Activated T-helper 2 cell treated with anti-CD3 and anti-CD28 coated beads, Interferon-gamma antibody, Interleukin-2, Interleukin-4, amounts not matched to agents 10 μg/mL and 5 μg/mL and 100 μg/mL, durations not matched to agents 14 hours and 24 hours and 36 hours (primary cell): ENCODE results near the gene DLGAP1. TPM values are rescaled to one million over a fixed set of nuclear protein-coding genes. Genes with fewer than 3 reads are reported as not detected.

ENCODE experiments used
- DNase-seq: peaks from one replicate; pipeline ENCODE4 v3.0.0; 2021; ENCODE audit warnings: low spot score
- H3K27ac Mint-ChIP-seq: one replicate; pipeline ENCODE4 v1.8.0; 2021; ENCODE audit warnings: mixed read lengths
- H3K27me3 Mint-ChIP-seq: one replicate; pipeline ENCODE4 v1.8.0; 2021; ENCODE audit warnings: low read depth, mixed read lengths
- H3K36me3 Mint-ChIP-seq: one replicate; pipeline ENCODE4 v1.8.0; 2021; ENCODE audit warnings: low read depth, mixed read lengths
- H3K4me1 Mint-ChIP-seq: one replicate; pipeline ENCODE4 v1.8.0; 2021; ENCODE audit warnings: low read depth, mixed read lengths
- H3K4me3 Mint-ChIP-seq: one replicate; pipeline ENCODE4 v1.8.0; 2021; ENCODE audit warnings: low read depth, mild to moderate bottlenecking, moderate library complexity, mixed read lengths
- H3K9me3 Mint-ChIP-seq: one replicate; pipeline ENCODE4 v1.8.0; 2021; ENCODE audit warnings: mixed read lengths
- intact Hi-C: fragments of 100-400 bp; cut with micrococcal nuclease; formaldehyde crosslinking; loops from one replicate; pipeline ENCODE4 v1.15.1; 2023
- total RNA-seq: library from RNA; stranded (reverse); gene quantifications from 2 replicates; pipeline ENCODE4 v1.2.3, GENCODE V29; 2022

The DLGAP1 gene
- total RNA-seq, 1 donor from 2014 or later: not detected

GRCh38 chr18:3972291-3972930, 482.7 kb downstream of the DLGAP1 start:
- H3K27me3 Mint-ChIP-seq: no peaks in the 10 kb centered on the region
- H3K36me3 Mint-ChIP-seq: no peaks in the 10 kb centered on the region
- DNase-seq: no peak
- no peak overlapping the region for H3K4me3 Mint-ChIP-seq
- H3K9me3 Mint-ChIP-seq: no peaks in the 10 kb centered on the region
- H3K27ac Mint-ChIP-seq: no peak overlapping the region
- H3K4me1 Mint-ChIP-seq: no peaks in the 10 kb centered on the region
- intact Hi-C loops: no loop called here

- Mint-ChIP-seq H3K4me1 (no peaks in the 10 kb centered on the region), H3K4me3 (no peak overlapping the region), H3K27me3 (no peaks in the 10 kb centered on the region), H3K36me3 (no peaks in the 10 kb centered on the region), H3K9me3 (no peaks in the 10 kb centered on the region), H3K27ac (no peak overlapping the region)
- DNase-seq: no peak
- intact Hi-C loops: no loop called here
Observed at GRCh38 chr18:3970929-3971328, 484.2 kb downstream of the DLGAP1 start.

- H3K36me3 Mint-ChIP-seq: no peaks in the 10 kb centered on the region
- no peak overlapping the region for H3K4me3 Mint-ChIP-seq
- no peaks in the 10 kb centered on the region for H3K27me3 Mint-ChIP-seq
- no peak for DNase-seq
- intact Hi-C loops: no loop called here
- H3K4me1 Mint-ChIP-seq: no peaks in the 10 kb centered on the region
- no peaks in the 10 kb centered on the region for H3K9me3 Mint-ChIP-seq
- H3K27ac Mint-ChIP-seq: no peak overlapping the region
Observed at GRCh38 chr18:3967359-3968180, 487.5 kb downstream of the DLGAP1 start.

GRCh38 chr18:3966642-3967358, 488.3 kb downstream of the DLGAP1 start:
- no peaks in the 10 kb centered on the region for H3K4me1 Mint-ChIP-seq
- no peak for DNase-seq
- H3K27ac Mint-ChIP-seq: no peak overlapping the region
- H3K4me3 Mint-ChIP-seq: no peak overlapping the region
- no peaks in the 10 kb centered on the region for H3K9me3 Mint-ChIP-seq
- no peaks in the 10 kb centered on the region for H3K36me3 Mint-ChIP-seq
- intact Hi-C loops: no loop called here
- H3K27me3 Mint-ChIP-seq: no peaks in the 10 kb centered on the region

- Mint-ChIP-seq H3K27ac (no peak overlapping the region), H3K27me3 (no peaks in the 10 kb centered on the region), H3K4me1 (no peaks in the 10 kb centered on the region), H3K4me3 (no peak overlapping the region), H3K9me3 (no peaks in the 10 kb centered on the region), H3K36me3 (no peaks in the 10 kb centered on the region)
- no peak for DNase-seq
- intact Hi-C loops: no loop called here
Observed at GRCh38 chr18:3966246-3966641, 488.9 kb downstream of the DLGAP1 start.

GRCh38 chr18:3960977-3961376, 494.1 kb downstream of the DLGAP1 start:
- no peak overlapping the region for H3K4me3 Mint-ChIP-seq
- DNase-seq: no peak
- intact Hi-C loops: no loop called here
- H3K36me3 Mint-ChIP-seq: no peaks in the 10 kb centered on the region
- H3K27me3 Mint-ChIP-seq: no peaks in the 10 kb centered on the region
- no peak overlapping the region for H3K27ac Mint-ChIP-seq
- no peaks in the 10 kb centered on the region for H3K9me3 Mint-ChIP-seq
- H3K4me1 Mint-ChIP-seq: no peaks in the 10 kb centered on the region

GRCh38 chr18:3960142-3960541, 495.0 kb downstream of the DLGAP1 start:
- no peak overlapping the region for H3K27ac Mint-ChIP-seq
- intact Hi-C loops: no loop called here
- no peaks in the 10 kb centered on the region for H3K27me3 Mint-ChIP-seq
- no peak for DNase-seq
- H3K9me3 Mint-ChIP-seq: no peaks in the 10 kb centered on the region
- H3K4me3 Mint-ChIP-seq: no peak overlapping the region
- no peaks in the 10 kb centered on the region for H3K36me3 Mint-ChIP-seq
- no peaks in the 10 kb centered on the region for H3K4me1 Mint-ChIP-seq

GRCh38 chr18:3952031-3952430, 503.1 kb downstream of the DLGAP1 start:
- Mint-ChIP-seq H3K9me3 (no peaks in the 10 kb centered on the region), H3K27me3 (no peaks in the 10 kb centered on the region), H3K4me3 (no peak overlapping the region), H3K4me1 (no peaks in the 10 kb centered on the region), H3K36me3 (no peaks in the 10 kb centered on the region), H3K27ac (no peak overlapping the region)
- DNase-seq: no peak
- intact Hi-C loops: no loop called here

- Mint-ChIP-seq H3K4me3 (no peak overlapping the region), H3K4me1 (no peaks in the 10 kb centered on the region), H3K27ac (no peak overlapping the region), H3K27me3 (no peaks in the 10 kb centered on the region), H3K9me3 (no peaks in the 10 kb centered on the region), H3K36me3 (no peaks in the 10 kb centered on the region)
- intact Hi-C loops: no loop called here
- DNase-seq: no peak
Observed at GRCh38 chr18:3950668-3951404, 504.3 kb downstream of the DLGAP1 start.

- Mint-ChIP-seq H3K4me1 (no peaks in the 10 kb centered on the region), H3K9me3 (no peaks in the 10 kb centered on the region), H3K27me3 (no peaks in the 10 kb centered on the region), H3K27ac (no peak overlapping the region), H3K36me3 (no peaks in the 10 kb centered on the region), H3K4me3 (no peak overlapping the region)
- intact Hi-C loops: no loop called here
- no peak for DNase-seq
Observed at GRCh38 chr18:3948958-3949357, 506.1 kb downstream of the DLGAP1 start.

- H3K4me3 Mint-ChIP-seq: no peak overlapping the region
- H3K27me3 Mint-ChIP-seq: no peaks in the 10 kb centered on the region
- no peak for DNase-seq
- intact Hi-C loops: no loop called here
- H3K36me3 Mint-ChIP-seq: no peaks in the 10 kb centered on the region
- H3K9me3 Mint-ChIP-seq: no peaks in the 10 kb centered on the region
- H3K27ac Mint-ChIP-seq: no peak overlapping the region
- H3K4me1 Mint-ChIP-seq: no peaks in the 10 kb centered on the region
Observed at GRCh38 chr18:3947383-3947782, 507.7 kb downstream of the DLGAP1 start.

- Mint-ChIP-seq H3K36me3 (no peaks in the 10 kb centered on the region), H3K4me3 (no peak overlapping the region), H3K27me3 (no peaks in the 10 kb centered on the region), H3K4me1 (no peaks in the 10 kb centered on the region), H3K27ac (no peak overlapping the region), H3K9me3 (no peaks in the 10 kb centered on the region)
- intact Hi-C loops: no loop called here
- DNase-seq: no peak
Observed at GRCh38 chr18:3935305-3935704, 519.8 kb downstream of the DLGAP1 start.
